B cell (primary cell): ENCODE results near the gene GLIS1. TPM values are rescaled to one million over a fixed set of nuclear protein-coding genes. Genes with fewer than 3 reads are reported as not detected.

ENCODE experiments used
- ATAC-seq: fragments of 200-7000 bp; cut with Tn5 transposase; one replicate; pipeline ENCODE4 v1.10.0; 2021; ENCODE audit warnings: low read depth, mild to moderate bottlenecking, moderate number of reproducible peaks, moderate library complexity
- CTCF ChIA-PET: fragments of 350-600 bp; sonication (Branson Sonifier 250); formaldehyde crosslinking; loops from one replicate; lab custom pipeline; 2021; ENCODE audit warnings: antibody characterized with exemption, inconsistent platforms; lab: Charles Lee
- POLR2A ChIA-PET: fragments of 350-600 bp; sonication (Branson Sonifier 250); formaldehyde crosslinking; loops from one replicate; lab custom pipeline; 2021; ENCODE audit warnings: antibody characterized with exemption; lab: Charles Lee
- DNase-seq: peaks from one replicate; pipeline ENCODE4 v3.0.0; 2013
- H2AFZ ChIP-seq: 2 replicates; pipeline ENCODE4 v1.6.1; 2012; ENCODE audit warnings: mild to moderate bottlenecking, low read depth, low read length; ENCODE audit not compliant: insufficient read depth, poor library complexity, severe bottlenecking
- H3K27ac ChIP-seq, 2 donors: 1 replicate in 1 of 2; 2 replicates in 1 of 2; pipeline ENCODE4 v1.5.1; 2012 to 2013; ENCODE audit warnings: low read length in 2 of 2, mild to moderate bottlenecking in 2 of 2, moderate library complexity in 1 of 2
- H3K27me3 ChIP-seq, 4 experiments: fragments of 200-600 bp in 1 of 4; sonication (generic) in 1 of 4; replicated peaks in 1 of 4; 1 replicate in 2 of 4; 2 replicates in 2 of 4; pipeline versions ENCODE4 v1.6.1 to v1.7.0; 2013 to 2016; ENCODE audit warnings: low read length in 3 of 4, mild to moderate bottlenecking in 2 of 4, mixed read lengths in 1 of 4, moderate library complexity in 1 of 4; ENCODE audit not compliant: insufficient read depth in 4 of 4, control insufficient read depth in 3 of 4; ENCODE audit errors: control extremely low read depth in 1 of 4
- H3K36me3 ChIP-seq, 2 experiments: replicated peaks in 1 of 2; 1 replicate in 1 of 2; 2 replicates in 1 of 2; pipeline versions ENCODE4 v1.6.1 to v1.7.1; 2013; ENCODE audit warnings: low read length in 1 of 2; ENCODE audit not compliant: insufficient read depth in 2 of 2, control insufficient read depth in 1 of 2; ENCODE audit errors: control extremely low read depth in 1 of 2, extremely low read depth in 1 of 2
- H3K4me1 ChIP-seq, 2 donors: fragments of 200-600 bp in 1 of 2; sonication (generic) in 1 of 2; 1 replicate in 1 of 2; 2 replicates in 1 of 2; pipeline versions ENCODE4 v1.5.1 to v1.6.1; 2013 to 2017; ENCODE audit warnings: low read length in 2 of 2; ENCODE audit not compliant: control insufficient read depth in 2 of 2, insufficient read depth in 2 of 2
- H3K4me2 ChIP-seq: replicated peaks from 2 replicates; pipeline ENCODE3; 2012; ENCODE audit warnings: mild to moderate bottlenecking, low read depth, low read length; ENCODE audit not compliant: poor library complexity, severe bottlenecking
- H3K4me3 ChIP-seq, 5 experiments: fragments of 200-600 bp in 1 of 5; sonication (generic) in 1 of 5; 1 replicate in 3 of 5; 2 replicates in 2 of 5; pipeline versions ENCODE4 v1.5.1 to v1.7.0; 2011 to 2016; ENCODE audit warnings: low read length in 4 of 5, mild to moderate bottlenecking in 4 of 5, low read depth in 2 of 5, control low read depth in 1 of 5, moderate library complexity in 1 of 5; ENCODE audit not compliant: insufficient read depth in 1 of 5; ENCODE audit errors: control extremely low read depth in 1 of 5, extremely low read depth in 1 of 5
- H3K79me2 ChIP-seq: fragments of 200-600 bp; sonication (generic); one replicate; pipeline ENCODE4 v1.6.0; 2016; ENCODE audit warnings: low read length; ENCODE audit not compliant: control insufficient read depth, insufficient read depth
- H3K9ac ChIP-seq: fragments of 200-600 bp; sonication (generic); 2 replicates; pipeline ENCODE4 v1.6.1; 2017; ENCODE audit warnings: mild to moderate bottlenecking, low read length, moderate library complexity
- H3K9me3 ChIP-seq, 3 donors: one replicate each; pipeline versions ENCODE4 v1.6.1 to v1.7.1; 2013; ENCODE audit warnings: low read length in 2 of 3; ENCODE audit not compliant: control insufficient read depth in 2 of 3, insufficient read depth in 1 of 3; ENCODE audit errors: control extremely low read depth in 1 of 3
- H4K20me1 ChIP-seq: 2 replicates; pipeline ENCODE4 v1.6.0; 2012; ENCODE audit warnings: mild to moderate bottlenecking, low read length; ENCODE audit not compliant: insufficient read depth, control insufficient read depth, poor library complexity, severe bottlenecking
- H3K27ac Mint-ChIP-seq: one replicate; pipeline ENCODE4 v1.8.0; 2021; ENCODE audit warnings: mixed read lengths
- H3K27me3 Mint-ChIP-seq: one replicate; pipeline ENCODE4 v1.8.0; 2021; ENCODE audit warnings: mixed read lengths
- H3K4me1 Mint-ChIP-seq: one replicate; pipeline ENCODE4 v1.8.0; 2021; ENCODE audit warnings: mixed read lengths
- H3K4me3 Mint-ChIP-seq: one replicate; pipeline ENCODE4 v1.8.0; 2021; ENCODE audit warnings: mixed read lengths
- H3K9me3 Mint-ChIP-seq: one replicate; pipeline ENCODE4 v1.8.0; 2022; ENCODE audit warnings: mixed read lengths; ENCODE audit not compliant: insufficient read depth
- CTCF ChIP-seq: fragments of 200-600 bp; IDR thresholded peaks from one replicate; pipeline ENCODE4 v1.8.0; 2022; ENCODE audit warnings: antibody characterized with exemption, mild to moderate bottlenecking
- EZH2 ChIP-seq: IDR thresholded peaks from 2 replicates; pipeline ENCODE4 v1.6.1; 2012; ENCODE audit warnings: borderline replicate concordance, low read depth, mild to moderate bottlenecking, moderate library complexity, low read length; ENCODE audit not compliant: insufficient read depth, poor library complexity, severe bottlenecking
- WGBS: methylation state at CpG from one replicate; pipeline ENCODE4 v1.1.5; 2013; ENCODE audit warnings: missing lambda C conversion rate; ENCODE audit not compliant: insufficient coverage; 5-methylcytosine and 5-hydroxymethylcytosine counted together
- intact Hi-C: fragments of 100-400 bp; cut with micrococcal nuclease; formaldehyde crosslinking; loops from one replicate; pipeline ENCODE4 v1.10.0; 2022
- polyA plus RNA-seq: library from polyadenylated mRNA; depleted of rRNA; stranded (reverse); fragments of >200 nt; gene quantifications from 2 replicates; pipeline ENCODE4 v1.2.3, GENCODE V29; 2012
- total RNA-seq, 2 donors: library from RNA; stranded (reverse); fragments of 120-200 nt in 1 of 2; gene quantifications; 1 replicate in 1 of 2; 2 replicates in 1 of 2; pipeline versions ENCODE4 v1.2.3 to v1.2.4, GENCODE V29; 2013 to 2022

GLIS1 gene
- total and polyA plus RNA-seq, 2 donors (not counting 1 experiment from before 2014, with no cell fraction given), result not detected

GRCh38 chr1:53616927-53617326 is 122.0 kb downstream of the GLIS1 start:
- Histone ChIP-seq H3K27me3 (no peaks in the 10 kb centered on the region), H3K79me2 (no peaks in the 10 kb centered on the region), H3K4me3 (no peak overlapping the region), H3K9me3 (peaks cover 0 to 5% (median 0%) of the 10 kb centered on the region in 3 donors), H3K9ac (no peak overlapping the region), H2AFZ (no peak overlapping the region), H4K20me1 (no peaks in the 10 kb centered on the region), H3K36me3 (no peaks in the 10 kb centered on the region), H3K4me1 (no peaks in the 10 kb centered on the region), H3K4me2 (no peak overlapping the region), H3K27ac (no peak overlapping the region)
- no peak for DNase-seq
- H3K4me3 Mint-ChIP-seq, result no peak overlapping the region
- H3K9me3 Mint-ChIP-seq, result peaks cover 2% of the 10 kb centered on the region
- ChIA-PET POLR2A (no interaction called here), CTCF (no interaction called here)
- no peaks in the 10 kb centered on the region for H3K27me3 Mint-ChIP-seq
- 93% methylated on average over 2 of the region's 2 CpGs for WGBS
- H3K4me1 Mint-ChIP-seq, result no peaks in the 10 kb centered on the region
- no peak overlapping the region for H3K27ac Mint-ChIP-seq
- no peak for ATAC-seq
- intact Hi-C loops, result no loop called here
- no peak for TF ChIP-seq EZH2
- no peak for TF ChIP-seq CTCF

- Histone ChIP-seq H3K79me2 (no peaks in the 10 kb centered on the region), H3K4me3 (no peak overlapping the region), H3K4me1 (no peaks in the 10 kb centered on the region), H3K9ac (no peak overlapping the region), H3K27me3 (no peaks in the 10 kb centered on the region), H3K9me3 (peaks cover 0 to 9% (median 0%) of the 10 kb centered on the region in 3 donors), H3K4me2 (no peak overlapping the region), H3K36me3 (no peaks in the 10 kb centered on the region), H3K27ac (no peak overlapping the region), H2AFZ (no peak overlapping the region), H4K20me1 (no peaks in the 10 kb centered on the region)
- no peaks in the 10 kb centered on the region for H3K27me3 Mint-ChIP-seq
- 90% methylated on average over 2 of the region's 5 CpGs for WGBS
- TF ChIP-seq EZH2 (no peak), CTCF (no peak)
- DNase-seq (no peak), ATAC-seq (no peak)
- CTCF ChIA-PET, result no interaction called here
- H3K4me3 Mint-ChIP-seq, result no peak overlapping the region
- H3K4me1 Mint-ChIP-seq, result no peaks in the 10 kb centered on the region
- no peak overlapping the region for H3K27ac Mint-ChIP-seq
- intact Hi-C loops, result no loop called here
- H3K9me3 Mint-ChIP-seq, result peaks cover 2% of the 10 kb centered on the region
- POLR2A ChIA-PET, result no interaction called here
Measured at GRCh38 chr1:53616511-53616910, 122.5 kb downstream of the GLIS1 start.
